ENCODE data around the gene INO80.

DNA sequence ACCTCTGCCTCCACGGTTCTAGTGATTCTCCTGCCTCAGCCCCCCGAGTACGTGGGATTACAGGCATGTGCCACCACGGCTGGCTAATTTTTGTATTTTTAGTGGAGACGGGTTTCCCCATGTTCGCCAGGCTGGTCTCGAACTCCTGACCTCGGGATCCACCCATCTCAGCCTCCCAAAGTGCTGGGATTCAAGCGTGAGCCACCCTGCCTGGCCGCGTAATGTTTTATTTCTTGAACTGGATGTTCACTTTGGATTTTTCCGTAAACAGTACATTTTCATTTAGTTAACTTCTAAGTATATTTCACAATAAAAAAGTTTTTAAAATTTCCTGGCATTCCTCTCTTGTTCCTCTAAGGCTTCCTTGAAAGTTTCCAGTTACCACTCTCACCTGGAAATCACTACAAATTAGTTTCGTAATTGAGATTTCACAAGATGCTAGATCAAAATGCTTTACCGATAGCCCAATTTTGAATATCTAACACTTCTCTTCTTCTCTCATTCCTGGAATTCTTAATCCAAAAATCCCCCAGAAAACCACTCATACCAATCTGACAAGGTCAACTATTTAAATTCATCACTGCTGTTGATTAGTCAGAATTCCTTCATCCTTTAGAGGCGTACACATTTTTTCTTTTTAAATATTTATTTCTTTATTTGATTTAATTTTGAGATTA lies 44.7 kb upstream of the INO80 start:
- TF ChIP-seq, protein P1, sequence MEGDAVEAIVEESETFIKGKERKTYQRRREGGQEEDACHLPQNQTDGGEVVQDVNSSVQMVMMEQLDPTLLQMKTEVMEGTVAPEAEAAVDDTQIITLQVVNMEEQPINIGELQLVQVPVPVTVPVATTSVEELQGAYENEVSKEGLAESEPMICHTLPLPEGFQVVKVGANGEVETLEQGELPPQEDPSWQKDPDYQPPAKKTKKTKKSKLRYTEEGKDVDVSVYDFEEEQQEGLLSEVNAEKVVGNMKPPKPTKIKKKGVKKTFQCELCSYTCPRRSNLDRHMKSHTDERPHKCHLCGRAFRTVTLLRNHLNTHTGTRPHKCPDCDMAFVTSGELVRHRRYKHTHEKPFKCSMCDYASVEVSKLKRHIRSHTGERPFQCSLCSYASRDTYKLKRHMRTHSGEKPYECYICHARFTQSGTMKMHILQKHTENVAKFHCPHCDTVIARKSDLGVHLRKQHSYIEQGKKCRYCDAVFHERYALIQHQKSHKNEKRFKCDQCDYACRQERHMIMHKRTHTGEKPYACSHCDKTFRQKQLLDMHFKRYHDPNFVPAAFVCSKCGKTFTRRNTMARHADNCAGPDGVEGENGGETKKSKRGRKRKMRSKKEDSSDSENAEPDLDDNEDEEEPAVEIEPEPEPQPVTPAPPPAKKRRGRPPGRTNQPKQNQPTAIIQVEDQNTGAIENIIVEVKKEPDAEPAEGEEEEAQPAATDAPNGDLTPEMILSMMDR (IDR thresholded peaks at IDR 0.05): no peak
- no peak for TF ChIP-seq POLR2AphosphoS5 (IDR thresholded peaks at IDR 0.05; ENCODE audit: insufficient read depth in 1 of 2, low read depth in 1 of 2)

Measured in vagina (tissue), 2 donors.